Suprapubic skin (tissue), 4 donors: ENCODE measurements around the gene PRPF19. TPM values are rescaled to one million over a fixed set of nuclear protein-coding genes. Genes with fewer than 3 reads are reported as not detected.

Experiments used
- DNase-seq, 2 donors: peaks; one replicate each; pipeline ENCODE4 v3.0.0-alpha.2; 2019; ENCODE audit warnings: low spot score in 2 of 2
- H3K27ac ChIP-seq: fragments of 200-600 bp; sonication (generic); one replicate; pipeline ENCODE4 v1.5.1; 2019
- H3K27me3 ChIP-seq: fragments of 200-600 bp; sonication (generic); one replicate; pipeline ENCODE4 v1.5.1; 2019
- H3K36me3 ChIP-seq: fragments of 200-600 bp; sonication (generic); one replicate; pipeline ENCODE4 v1.5.1; 2019
- H3K4me1 ChIP-seq: fragments of 200-600 bp; sonication (generic); one replicate; pipeline ENCODE4 v1.5.1; 2019
- H3K4me3 ChIP-seq: fragments of 200-600 bp; sonication (generic); one replicate; pipeline ENCODE4 v1.5.1; 2019; ENCODE audit warnings: mild to moderate bottlenecking
- H3K9me3 ChIP-seq: fragments of 200-600 bp; sonication (generic); one replicate; pipeline ENCODE4 v1.5.1; 2019
- CTCF ChIP-seq, 2 donors: fragments of 200-600 bp in 1 of 2; fragments of 450-650 bp in 1 of 2; sonication (generic) in 1 of 2; IDR thresholded peaks; one replicate each; pipeline ENCODE4 v1.5.1; 2016 to 2019; ENCODE audit warnings: antibody characterized with exemption in 2 of 2, mild to moderate bottlenecking in 1 of 2, moderate library complexity in 1 of 2
- EP300 ChIP-seq: sonication (generic); formaldehyde crosslinking; IDR thresholded peaks from one replicate; pipeline ENCODE4 v1.6.1; 2017; ENCODE audit warnings: antibody characterized with exemption
- POLR2A ChIP-seq, 2 donors: fragments of 450-650 bp; IDR thresholded peaks; one replicate each; pipeline ENCODE4 v1.6.1; 2017; ENCODE audit warnings: antibody characterized with exemption in 2 of 2, mild to moderate bottlenecking in 2 of 2, moderate library complexity in 2 of 2
- POLR2AphosphoS5 ChIP-seq, 3 donors: sonication (generic); formaldehyde crosslinking; IDR thresholded peaks; one replicate each; pipeline ENCODE4 v1.6.1; 2017; ENCODE audit warnings: antibody characterized with exemption in 3 of 3
- WGBS: methylation state at CpG from one replicate; pipeline ENCODE4 v1.1.5; 2018; 5-methylcytosine and 5-hydroxymethylcytosine counted together
- total RNA-seq, 4 donors: library from RNA; depleted of rRNA; stranded (reverse); fragments of >200 nt; gene quantifications; one replicate each; pipeline ENCODE4 v1.1.0, GENCODE V29; 2016

The PRPF19 gene
- 100 to 1,000 TPM; 101 to 153 (median 116) TPM for total RNA-seq

- Histone ChIP-seq H3K27me3 (no peaks in the 10 kb centered on the region), H3K4me3 (peak within 1 kb of the TSS; percentile 81), H3K27ac (peak within 1 kb of the TSS; percentile 93), H3K9me3 (no peaks in the 10 kb centered on the region), H3K4me1 (peaks cover 32% of the 10 kb centered on the region), H3K36me3 (peaks cover 24% of the 10 kb centered on the region)
- no peak for TF ChIP-seq EP300
- TF ChIP-seq POLR2AphosphoS5 (IDR thresholded peaks at IDR 0.05) = peak in 2 of 3 donors; percentile 45 to 83
- DNase-seq = peak; percentile 98 to 99
- WGBS = under 1% methylated on average over 25 of the region's 75 CpGs
Measured at GRCh38 chr11:60906132-60906972, at the start of gene PRPF19. PRPF19 (minus strand) TSS chr11:60906585; CDS start chr11:60906382, 203 bp downstream.

GRCh38 chr11:60955571-60955970, 49.2 kb upstream of the PRPF19 start:
- Histone ChIP-seq H3K27me3 (no peaks in the 10 kb centered on the region), H3K4me1 (peaks cover 22% of the 10 kb centered on the region), H3K36me3 (no peaks in the 10 kb centered on the region), H3K27ac (no peak overlapping the region), H3K9me3 (no peaks in the 10 kb centered on the region), H3K4me3 (no peak overlapping the region)
- peak in 1 of 2 donors; percentile 44 for DNase-seq
- no peak for TF ChIP-seq POLR2AphosphoS5 (IDR thresholded peaks at IDR 0.05)
- TF ChIP-seq POLR2A (IDR thresholded peaks at IDR 0.05) = no peak
- TF ChIP-seq EP300 = no peak
- no peak for TF ChIP-seq CTCF (IDR thresholded peaks at IDR 0.05)
- 52% methylated on average over 5 of the region's 5 CpGs for WGBS

GRCh38 chr11:60954421-60954820, 48.0 kb upstream of the PRPF19 start:
- peak in 1 of 2 donors; percentile 57 for DNase-seq
- Histone ChIP-seq H3K27ac (no peak overlapping the region), H3K4me1 (peaks cover 29% of the 10 kb centered on the region), H3K36me3 (no peaks in the 10 kb centered on the region), H3K4me3 (no peak overlapping the region), H3K9me3 (no peaks in the 10 kb centered on the region), H3K27me3 (no peaks in the 10 kb centered on the region)
- TF ChIP-seq CTCF (IDR thresholded peaks at IDR 0.05) (no peak), POLR2AphosphoS5 (IDR thresholded peaks at IDR 0.05) (no peak)
- WGBS = 94% methylated on average over 5 of the region's 5 CpGs

GRCh38 chr11:60953781-60954180, 47.4 kb upstream of the PRPF19 start:
- Histone ChIP-seq H3K27ac (no peak overlapping the region), H3K4me1 (peaks cover 29% of the 10 kb centered on the region), H3K27me3 (no peaks in the 10 kb centered on the region), H3K4me3 (no peak overlapping the region), H3K36me3 (no peaks in the 10 kb centered on the region), H3K9me3 (no peaks in the 10 kb centered on the region)
- TF ChIP-seq EP300 (no peak), POLR2AphosphoS5 (IDR thresholded peaks at IDR 0.05) (no peak), CTCF (IDR thresholded peaks at IDR 0.05) (no peak), POLR2A (IDR thresholded peaks at IDR 0.05) (no peak)
- 67% methylated on average over 6 of the region's 6 CpGs for WGBS
- peak in 1 of 2 donors; percentile 42 for DNase-seq

- Histone ChIP-seq H3K27ac (peak overlapping the region; percentile 77), H3K36me3 (no peaks in the 10 kb centered on the region), H3K4me3 (peak overlapping the region; percentile 49), H3K4me1 (peaks cover 36% of the 10 kb centered on the region), H3K27me3 (no peaks in the 10 kb centered on the region), H3K9me3 (no peaks in the 10 kb centered on the region)
- WGBS = 18% methylated on average over 3 of the region's 3 CpGs
- TF ChIP-seq POLR2A (IDR thresholded peaks at IDR 0.05) (no peak), CTCF (IDR thresholded peaks at IDR 0.05) (no peak), EP300 (no peak), POLR2AphosphoS5 (IDR thresholded peaks at IDR 0.05) (no peak)
- DNase-seq = no peak
Measured at GRCh38 chr11:60952742-60953170, 46.4 kb upstream of the PRPF19 start.
